Stimulated activated CD4-positive, alpha-beta T cell treated with anti-CD3 and anti-CD28 coated beads, Interleukin-15, amount 100 ng/mL, for 1 hour (primary cell): Measurements from ENCODE around the gene KCNJ3.

Experiments
- DNase-seq, 2 donors: peaks; one replicate each; pipeline ENCODE4 v3.0.0-alpha.2; 2020; ENCODE audit warnings: low read depth in 1 of 2, low spot score in 1 of 2

Gene KCNJ3

GRCh38 chr2:154706660-154707059 is 8.2 kb downstream of the KCNJ3 start:
- DNase-seq: no peak

- no peak for DNase-seq
Measured at GRCh38 chr2:154707994-154708575, 9.6 kb downstream of the KCNJ3 start.

- DNase-seq: no peak
Measured at GRCh38 chr2:154709215-154709614, 10.7 kb downstream of the KCNJ3 start.

GRCh38 chr2:154710078-154710477 is 11.6 kb downstream of the KCNJ3 start:
- DNase-seq: no peak

GRCh38 chr2:154710685-154711084 is 12.2 kb downstream of the KCNJ3 start:
- no peak for DNase-seq

GRCh38 chr2:154713675-154714074 is 15.2 kb downstream of the KCNJ3 start:
- no peak for DNase-seq

GRCh38 chr2:154720651-154721050 is 22.2 kb downstream of the KCNJ3 start:
- DNase-seq: no peak

GRCh38 chr2:154724194-154724797 is 25.8 kb downstream of the KCNJ3 start:
- DNase-seq: no peak

GRCh38 chr2:154740361-154740760 is 41.9 kb downstream of the KCNJ3 start:
- no peak for DNase-seq

GRCh38 chr2:154758871-154759270 is 60.4 kb downstream of the KCNJ3 start:
- DNase-seq: no peak

GRCh38 chr2:154762638-154763037 is 64.1 kb downstream of the KCNJ3 start:
- no peak for DNase-seq

GRCh38 chr2:154771664-154772284 is 73.3 kb downstream of the KCNJ3 start:
- DNase-seq: no peak

- no peak for DNase-seq
Measured at GRCh38 chr2:154776825-154777224, 78.3 kb downstream of the KCNJ3 start.

GRCh38 chr2:154794406-154794805 is 95.9 kb downstream of the KCNJ3 start:
- no peak for DNase-seq

GRCh38 chr2:154795651-154796050 is 97.2 kb downstream of the KCNJ3 start:
- no peak for DNase-seq

GRCh38 chr2:154804451-154804850 is 106.0 kb downstream of the KCNJ3 start:
- DNase-seq: no peak

GRCh38 chr2:154813636-154814035 is 115.1 kb downstream of the KCNJ3 start:
- no peak for DNase-seq

- DNase-seq: no peak
Measured at GRCh38 chr2:154814856-154815255, 116.4 kb downstream of the KCNJ3 start.

- no peak for DNase-seq
Measured at GRCh38 chr2:154825358-154825757, 126.9 kb downstream of the KCNJ3 start.

- no peak for DNase-seq
Measured at GRCh38 chr2:154826827-154827226, 128.3 kb downstream of the KCNJ3 start.

GRCh38 chr2:154827286-154827685 is 128.8 kb downstream of the KCNJ3 start:
- no peak for DNase-seq

- no peak for DNase-seq
Measured at GRCh38 chr2:154832711-154833110, 134.2 kb downstream of the KCNJ3 start.

GRCh38 chr2:154836632-154837031 is 138.1 kb downstream of the KCNJ3 start:
- no peak for DNase-seq
